GM12878 (cell line): ENCODE results near the gene SFT2D2. TPM values are rescaled to one million over a fixed set of nuclear protein-coding genes. Genes with fewer than 3 reads are reported as not detected.
A peak's percentile ranks its signal among the peaks of the same experiment; 100 is the strongest.

ENCODE experiments used
- BMI1 ChIP-seq: fragments of 450-650 bp; IDR thresholded peaks from 2 replicates; pipeline ENCODE4 v1.6.1; 2016; ENCODE audit warnings: mild to moderate bottlenecking, moderate library complexity, borderline replicate concordance
- CBFB ChIP-seq: IDR thresholded peaks from 2 replicates; pipeline ENCODE4 v1.6.1; 2016; ENCODE audit warnings: antibody characterized with exemption, low read depth
- CBX5 ChIP-seq: sonication (generic); IDR thresholded peaks from 2 replicates; pipeline ENCODE4 v1.6.1; 2016; ENCODE audit warnings: low read depth, moderate library complexity, mild to moderate bottlenecking, inconsistent platforms
- CEBPB ChIP-seq, 2 experiments: fragments of 150-350 bp in 1 of 2; IDR thresholded peaks; 2 replicates each; pipeline ENCODE4 v1.6.1; 2012 to 2014; ENCODE audit warnings: low read depth in 2 of 2, low read length in 2 of 2, borderline replicate concordance in 1 of 2, inconsistent platforms in 1 of 2
- DPF2 ChIP-seq: fragments of 450-650 bp; IDR thresholded peaks from 2 replicates; pipeline ENCODE4 v1.6.1; 2017; ENCODE audit warnings: mild to moderate bottlenecking
- EGR1 ChIP-seq, 2 experiments: IDR thresholded peaks; 1 replicate in 1 of 2; 2 replicates in 1 of 2; pipeline ENCODE4 v1.6.1; 2011 to 2012; ENCODE audit warnings: low read depth in 2 of 2, low read length in 2 of 2, borderline replicate concordance in 1 of 2, mild to moderate bottlenecking in 1 of 2, moderate library complexity in 1 of 2
- FOS ChIP-seq: IDR thresholded peaks from 3 replicates; pipeline ENCODE4 v1.6.1; 2011; ENCODE audit warnings: borderline replicate concordance; ENCODE audit not compliant: insufficient read length; ENCODE audit errors: extremely low read depth
- HCFC1 ChIP-seq: fragments of 150-350 bp; IDR thresholded peaks from 2 replicates; pipeline ENCODE4 v1.6.1; 2014; ENCODE audit warnings: low read length
- MTA3 ChIP-seq: IDR thresholded peaks from 2 replicates; pipeline ENCODE4 v1.6.1; 2012; ENCODE audit warnings: low read length, inconsistent platforms, borderline replicate concordance
- MYB ChIP-seq: fragments of 150-350 bp; IDR thresholded peaks from 2 replicates; pipeline ENCODE4 v1.6.1; 2014; ENCODE audit warnings: mild to moderate bottlenecking, low read depth, low read length, borderline replicate concordance
- MYC ChIP-seq: IDR thresholded peaks from 2 replicates; pipeline ENCODE4 v1.6.1; 2011; ENCODE audit warnings: mild to moderate bottlenecking, low read length, moderate library complexity, inconsistent platforms; ENCODE audit not compliant: insufficient read depth, insufficient replicate concordance, insufficient read length, severe bottlenecking
- NFIC ChIP-seq: IDR thresholded peaks from 2 replicates; pipeline ENCODE4 v1.6.1; 2012; ENCODE audit warnings: low read depth, mild to moderate bottlenecking, inconsistent platforms, low read length, moderate library complexity
- NFYA ChIP-seq: IDR thresholded peaks from 2 replicates; pipeline ENCODE4 v1.6.1; 2011; ENCODE audit warnings: low read depth, mild to moderate bottlenecking, low read length, improper control_type of control experiment, borderline replicate concordance
- NR2C1 ChIP-seq: fragments of 450-650 bp; IDR thresholded peaks from 2 replicates; pipeline ENCODE4 v1.6.1; 2017; ENCODE audit warnings: antibody characterized with exemption, mild to moderate bottlenecking, moderate library complexity
- PML ChIP-seq: IDR thresholded peaks from 2 replicates; pipeline ENCODE4 v1.6.1; 2012; ENCODE audit warnings: low read length, inconsistent platforms
- POU2F2 ChIP-seq: IDR thresholded peaks from 3 replicates; pipeline ENCODE4 v1.6.1; 2011; ENCODE audit warnings: low read depth, mild to moderate bottlenecking, low read length, borderline replicate concordance
- SIN3A ChIP-seq: IDR thresholded peaks from 2 replicates; pipeline ENCODE4 v1.6.1; 2012; ENCODE audit warnings: low read depth, low read length, improper control_type of control experiment
- SMAD1 ChIP-seq: fragments of 450-650 bp; IDR thresholded peaks from 2 replicates; pipeline ENCODE4 v1.6.1; 2018; ENCODE audit warnings: mild to moderate bottlenecking, low read depth; ENCODE audit not compliant: partially characterized antibody
- SMAD5 ChIP-seq: IDR thresholded peaks from 2 replicates; pipeline ENCODE4 v1.6.1; 2016; ENCODE audit warnings: antibody characterized with exemption, low read depth
- SRF ChIP-seq, 2 experiments: IDR thresholded peaks; 2 replicates each; pipeline ENCODE4 v1.6.1; 2011; ENCODE audit warnings: low read depth in 2 of 2, low read length in 2 of 2, mild to moderate bottlenecking in 1 of 2, moderate library complexity in 1 of 2
- SUZ12 ChIP-seq: fragments of 200-600 bp; sonication (generic); IDR thresholded peaks from one replicate; pipeline ENCODE4 v1.6.1; 2018; ENCODE audit warnings: antibody characterized with exemption, mild to moderate bottlenecking; ENCODE audit not compliant: unreplicated experiment
- TARDBP ChIP-seq: IDR thresholded peaks from 2 replicates; pipeline ENCODE4 v1.6.1; 2016; ENCODE audit warnings: borderline replicate concordance
- WRNIP1 ChIP-seq: IDR thresholded peaks from 2 replicates; pipeline ENCODE4 v1.6.1; 2011; ENCODE audit warnings: low read depth, low read length, improper control_type of control experiment, borderline replicate concordance
- ZBED1 ChIP-seq: IDR thresholded peaks from 2 replicates; pipeline ENCODE4 v1.6.1; 2016; ENCODE audit warnings: borderline replicate concordance
- ZNF622 ChIP-seq: fragments of 450-650 bp; IDR thresholded peaks from 2 replicates; pipeline ENCODE4 v1.6.1; 2017; ENCODE audit warnings: mild to moderate bottlenecking, inconsistent platforms
- polyA plus RNA-seq, 11 experiments: library from polyadenylated mRNA; depleted of rRNA in 4 of 11; unstranded in 6 of 11; stranded (reverse) in 5 of 11; fragments of >200 nt; fragmentation: Nextera tagmentation in 4 of 11; fragmentation: Illumina TruSeq in 1 of 11; extraction: Ambion mirVana in 4 of 11; extraction: Trizol in 1 of 11; gene quantifications; 1 replicate in 1 of 11; 2 replicates in 10 of 11; pipeline versions ENCODE4 v1.2.1 to v1.2.3, GENCODE V29; 2011 to 2016; ENCODE audit warnings: inconsistent platforms in 2 of 11, missing spikeins in 2 of 11, low read depth in 1 of 11
- total RNA-seq, 4 experiments: library from RNA; depleted of rRNA in 3 of 4; stranded (reverse); fragments of >200 nt in 3 of 4; fragmentation: Illumina TruSeq in 1 of 4; extraction: Trizol in 1 of 4; gene quantifications; 2 replicates each; pipeline versions ENCODE4 v1.2.1 to v1.2.3, GENCODE V29; 2013 to 2021
- TF ChIP-seq, protein P1 (sequence below): IDR thresholded peaks from 2 replicates; pipeline ENCODE4 v1.6.1; 2011; ENCODE audit warnings: low read depth, mild to moderate bottlenecking, low read length, moderate library complexity, borderline replicate concordance; ENCODE audit errors: extremely low read depth
- TF ChIP-seq, protein P2 (sequence below): fragments of 150-350 bp; IDR thresholded peaks from 2 replicates; pipeline ENCODE4 v1.6.1; 2014; ENCODE audit warnings: mild to moderate bottlenecking, low read depth, low read length
- TF ChIP-seq, protein P3 (sequence below): fragments of 450-650 bp; IDR thresholded peaks from 2 replicates; pipeline ENCODE4 v1.6.1; 2017; ENCODE audit warnings: mild to moderate bottlenecking, low read depth, inconsistent platforms; ENCODE audit not compliant: poor library complexity, severe bottlenecking

The SFT2D2 gene
- total and polyA plus RNA-seq, 10 of the 15 experiments (the other 5 are each of a cell fraction or from before 2014, with no cell fraction given): 5.6 to 49.6 (median 24.9) TPM

DNA sequence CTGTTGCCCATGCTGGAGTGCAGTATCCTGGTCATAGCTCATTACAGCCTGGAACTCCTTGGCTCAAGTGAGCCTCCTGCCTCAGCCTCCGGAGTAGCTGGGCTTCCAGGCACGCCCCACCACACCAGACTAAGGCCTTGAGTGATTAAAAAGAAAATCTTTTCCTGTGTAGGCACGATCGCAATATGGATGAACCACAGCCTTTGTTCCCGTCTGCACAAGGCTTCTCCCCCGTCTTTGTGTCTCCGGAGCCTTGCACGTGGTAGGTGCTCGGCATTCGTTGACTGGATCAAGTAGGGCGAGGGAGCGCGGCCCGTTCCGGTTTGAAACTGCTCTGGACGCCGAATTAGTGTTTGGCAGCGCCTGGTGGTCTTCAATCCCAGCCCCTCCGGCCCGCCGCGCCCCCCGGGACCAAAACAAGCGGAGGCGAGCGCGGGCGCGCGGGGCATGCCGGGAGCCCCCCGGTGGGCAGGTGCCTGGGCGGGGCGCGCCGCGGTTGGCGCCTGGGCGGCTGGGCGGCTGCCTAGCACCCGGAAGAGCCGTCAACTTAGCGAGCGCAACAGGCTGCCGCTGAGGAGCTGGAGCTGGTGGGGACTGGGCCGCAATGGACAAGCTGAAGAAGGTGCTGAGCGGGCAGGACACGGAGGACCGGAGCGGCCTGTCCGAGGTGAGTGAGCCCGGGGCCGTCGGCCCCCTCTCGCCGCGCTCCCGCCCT is at the start of gene SFT2D2 (continued):
- TF ChIP-seq CBFB (peak; percentile 29; the same call in 1 of the 2 replicates), ZNF622 (no peak), NFYA (no peak), MYB (no peak), CBX5 (0 out of 2 replicates have a peak, but pooled peaks have one; percentile 6), MYC (peak; percentile 92), ZBED1 (0 out of 2 replicates have a peak, but pooled peaks have one; percentile 34), TARDBP (no peak), NR2C1 (peak; percentile 47; the same call in 1 of the 2 replicates), FOS (no peak), HCFC1 (peak; percentile 50; the same call in 1 of the 2 replicates), CEBPB (IDR thresholded peaks at IDR 0.05; ENCODE audit: borderline replicate concordance in 1 of 2, low read depth in 2 of 2, low read length in 2 of 2) (no peak), SMAD1 (no peak), PML (peak; percentile 77), SIN3A (peak; percentile 56; the same call in 1 of the 2 replicates), SMAD5 (peak; percentile 64; the same call in 1 of the 2 replicates), EGR1 (IDR thresholded peaks at IDR 0.05; ENCODE audit: borderline replicate concordance in 1 of 2, low read depth in 2 of 2, low read length in 2 of 2) (peak in 1 of 2 experiments; percentile 68; a peak in 1 of 3 replicates), MTA3 (no peak), DPF2 (peak; percentile 79), BMI1 (no peak), POU2F2 (peak; percentile 57; the same call in 2 of the 3 replicates), NFIC (no peak), WRNIP1 (no peak), SUZ12 (no peak), SRF (IDR thresholded peaks at IDR 0.05; ENCODE audit: low read depth in 2 of 2, low read length in 2 of 2) (no peak)
- TF ChIP-seq, protein P1, sequence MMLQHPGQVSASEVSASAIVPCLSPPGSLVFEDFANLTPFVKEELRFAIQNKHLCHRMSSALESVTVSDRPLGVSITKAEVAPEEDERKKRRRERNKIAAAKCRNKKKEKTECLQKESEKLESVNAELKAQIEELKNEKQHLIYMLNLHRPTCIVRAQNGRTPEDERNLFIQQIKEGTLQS: no peak
- TF ChIP-seq, protein P2, sequence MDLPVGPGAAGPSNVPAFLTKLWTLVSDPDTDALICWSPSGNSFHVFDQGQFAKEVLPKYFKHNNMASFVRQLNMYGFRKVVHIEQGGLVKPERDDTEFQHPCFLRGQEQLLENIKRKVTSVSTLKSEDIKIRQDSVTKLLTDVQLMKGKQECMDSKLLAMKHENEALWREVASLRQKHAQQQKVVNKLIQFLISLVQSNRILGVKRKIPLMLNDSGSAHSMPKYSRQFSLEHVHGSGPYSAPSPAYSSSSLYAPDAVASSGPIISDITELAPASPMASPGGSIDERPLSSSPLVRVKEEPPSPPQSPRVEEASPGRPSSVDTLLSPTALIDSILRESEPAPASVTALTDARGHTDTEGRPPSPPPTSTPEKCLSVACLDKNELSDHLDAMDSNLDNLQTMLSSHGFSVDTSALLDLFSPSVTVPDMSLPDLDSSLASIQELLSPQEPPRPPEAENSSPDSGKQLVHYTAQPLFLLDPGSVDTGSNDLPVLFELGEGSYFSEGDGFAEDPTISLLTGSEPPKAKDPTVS: no peak
- TF ChIP-seq, protein P3, sequence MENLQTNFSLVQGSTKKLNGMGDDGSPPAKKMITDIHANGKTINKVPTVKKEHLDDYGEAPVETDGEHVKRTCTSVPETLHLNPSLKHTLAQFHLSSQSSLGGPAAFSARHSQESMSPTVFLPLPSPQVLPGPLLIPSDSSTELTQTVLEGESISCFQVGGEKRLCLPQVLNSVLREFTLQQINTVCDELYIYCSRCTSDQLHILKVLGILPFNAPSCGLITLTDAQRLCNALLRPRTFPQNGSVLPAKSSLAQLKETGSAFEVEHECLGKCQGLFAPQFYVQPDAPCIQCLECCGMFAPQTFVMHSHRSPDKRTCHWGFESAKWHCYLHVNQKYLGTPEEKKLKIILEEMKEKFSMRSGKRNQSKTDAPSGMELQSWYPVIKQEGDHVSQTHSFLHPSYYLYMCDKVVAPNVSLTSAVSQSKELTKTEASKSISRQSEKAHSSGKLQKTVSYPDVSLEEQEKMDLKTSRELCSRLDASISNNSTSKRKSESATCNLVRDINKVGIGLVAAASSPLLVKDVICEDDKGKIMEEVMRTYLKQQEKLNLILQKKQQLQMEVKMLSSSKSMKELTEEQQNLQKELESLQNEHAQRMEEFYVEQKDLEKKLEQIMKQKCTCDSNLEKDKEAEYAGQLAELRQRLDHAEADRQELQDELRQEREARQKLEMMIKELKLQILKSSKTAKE: no peak
